Lung (tissue), 12 donors: ENCODE results near the gene ADAM12. TPM values are rescaled to one million over a fixed set of nuclear protein-coding genes. Genes with fewer than 3 reads are reported as not detected.

Source experiments
- ATAC-seq: fragments of 200-7000 bp; cut with Tn5 transposase; one replicate; pipeline ENCODE4 v1.9.1; 2020; ENCODE audit warnings: moderate number of reproducible peaks; ENCODE audit not compliant: insufficient read depth, low FRiP score
- DNase-seq, 3 donors: peaks; one replicate each; pipeline ENCODE4 v3.0.0-alpha.2; 2013 to 2017
- H3K27ac ChIP-seq, 2 donors: one replicate each; pipeline ENCODE4 v1.5.1; 2013; ENCODE audit warnings: mild to moderate bottlenecking in 2 of 2, moderate library complexity in 2 of 2, control low read depth in 1 of 2, inconsistent platforms in 1 of 2, low read depth in 1 of 2, low read length in 1 of 2
- H3K27me3 ChIP-seq, 3 donors: one replicate each; pipeline ENCODE4 v1.5.1; 2013; ENCODE audit warnings: low read length in 2 of 3; ENCODE audit not compliant: control insufficient read depth in 3 of 3, insufficient read depth in 3 of 3
- H3K36me3 ChIP-seq, 4 donors: one replicate each; pipeline ENCODE4 v1.5.1; 2013; ENCODE audit warnings: low read length in 4 of 4, mild to moderate bottlenecking in 1 of 4, moderate library complexity in 1 of 4; ENCODE audit not compliant: control insufficient read depth in 4 of 4, insufficient read depth in 4 of 4
- H3K4me1 ChIP-seq, 5 donors: one replicate each; pipeline ENCODE4 v1.5.1; 2013; ENCODE audit warnings: low read length in 5 of 5, mild to moderate bottlenecking in 2 of 5, moderate library complexity in 1 of 5; ENCODE audit not compliant: control insufficient read depth in 5 of 5, insufficient read depth in 5 of 5
- H3K4me3 ChIP-seq: one replicate; pipeline ENCODE4 v1.5.1; 2013; ENCODE audit warnings: mild to moderate bottlenecking, control low read depth, moderate library complexity
- H3K9ac ChIP-seq, 2 donors: one replicate each; pipeline ENCODE4 v1.5.1; 2013; ENCODE audit warnings: low read length in 2 of 2, control low read depth in 1 of 2; ENCODE audit not compliant: insufficient read depth in 1 of 2
- H3K9me3 ChIP-seq, 4 donors: one replicate each; pipeline ENCODE4 v1.5.1; 2013; ENCODE audit warnings: low read length in 3 of 4, mild to moderate bottlenecking in 1 of 4, moderate library complexity in 1 of 4; ENCODE audit not compliant: control insufficient read depth in 4 of 4, insufficient read depth in 3 of 4
- WGBS, 2 donors: extraction: QIAGEN DNeasy Blood & Tissue Kit; methylation state at CpG; one replicate each; pipeline ENCODE4 v1.1.7; 2013; 5-methylcytosine and 5-hydroxymethylcytosine counted together
- polyA plus RNA-seq, 2 donors: library from polyadenylated mRNA; stranded (reverse); fragments of 200-250 nt; gene quantifications; one replicate each; pipeline ENCODE4 v1.2.1, GENCODE V29; 2013
- total RNA-seq, 2 donors: library from RNA; depleted of rRNA in 1 of 2; stranded (reverse); fragments of >200 nt in 1 of 2; gene quantifications; one replicate each; pipeline ENCODE4 v1.2.1, GENCODE V29; 2014 to 2021
- TF ChIP-seq, protein P1 (sequence below): IDR thresholded peaks from 2 replicates; pipeline ENCODE4 v1.5.1; 2012; ENCODE audit warnings: mild to moderate bottlenecking; ENCODE audit errors: control extremely low read depth, extremely low read depth
- donor health status: control.
- donor health status: control.
- donor health status: Bipolar disorder and iron deficiency.
- donor health status: healthy.
- donor health status: DM: yes; HTN: yes; CAD: no.

Gene ADAM12
- total and polyA plus RNA-seq, 4 donors = 0.16 to 5.8 (median 0.85) TPM

GRCh38 chr10:126059076-126059826 lies 329.0 kb downstream of the ADAM12 start:
- 50 to 56% methylated on average over 4 of the region's 4 CpGs for WGBS, 2 donors
- H3K9ac ChIP-seq = no peak overlapping the region
- TF ChIP-seq, protein P1, sequence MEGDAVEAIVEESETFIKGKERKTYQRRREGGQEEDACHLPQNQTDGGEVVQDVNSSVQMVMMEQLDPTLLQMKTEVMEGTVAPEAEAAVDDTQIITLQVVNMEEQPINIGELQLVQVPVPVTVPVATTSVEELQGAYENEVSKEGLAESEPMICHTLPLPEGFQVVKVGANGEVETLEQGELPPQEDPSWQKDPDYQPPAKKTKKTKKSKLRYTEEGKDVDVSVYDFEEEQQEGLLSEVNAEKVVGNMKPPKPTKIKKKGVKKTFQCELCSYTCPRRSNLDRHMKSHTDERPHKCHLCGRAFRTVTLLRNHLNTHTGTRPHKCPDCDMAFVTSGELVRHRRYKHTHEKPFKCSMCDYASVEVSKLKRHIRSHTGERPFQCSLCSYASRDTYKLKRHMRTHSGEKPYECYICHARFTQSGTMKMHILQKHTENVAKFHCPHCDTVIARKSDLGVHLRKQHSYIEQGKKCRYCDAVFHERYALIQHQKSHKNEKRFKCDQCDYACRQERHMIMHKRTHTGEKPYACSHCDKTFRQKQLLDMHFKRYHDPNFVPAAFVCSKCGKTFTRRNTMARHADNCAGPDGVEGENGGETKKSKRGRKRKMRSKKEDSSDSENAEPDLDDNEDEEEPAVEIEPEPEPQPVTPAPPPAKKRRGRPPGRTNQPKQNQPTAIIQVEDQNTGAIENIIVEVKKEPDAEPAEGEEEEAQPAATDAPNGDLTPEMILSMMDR = no peak
- H3K9me3 ChIP-seq = peaks cover 0 to 6% (median 0%) of the 10 kb centered on the region in 4 donors
- no peaks in the 10 kb centered on the region for H3K36me3 ChIP-seq
- ATAC-seq (no peak), DNase-seq (no peak)
- no peak overlapping the region for H3K4me3 ChIP-seq
- H3K27ac ChIP-seq = no peak overlapping the region
- peaks cover 0 to 19% (median 0%) of the 10 kb centered on the region in 5 donors for H3K4me1 ChIP-seq
- H3K27me3 ChIP-seq = no peaks in the 10 kb centered on the region

DNA sequence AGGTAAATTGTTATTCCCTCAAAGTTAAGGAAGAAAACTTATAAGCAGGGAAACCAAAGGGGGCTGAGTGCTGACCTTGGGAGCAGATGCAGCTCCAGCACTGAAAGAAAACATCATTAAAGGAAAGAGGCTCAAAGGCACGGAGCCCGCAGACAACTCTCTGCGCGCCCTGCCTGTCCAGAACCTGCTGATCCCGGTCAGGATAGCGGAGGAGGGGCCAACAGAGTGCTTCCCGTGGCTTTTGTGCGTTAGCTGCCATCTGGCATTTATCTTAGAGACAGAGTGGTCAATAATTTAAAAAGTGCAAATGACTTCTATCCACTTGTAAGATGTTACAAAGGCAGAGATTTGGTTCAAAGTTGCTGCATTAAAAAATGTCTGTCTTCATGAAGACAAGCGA lies 329.8 kb downstream of the ADAM12 start:
- Histone ChIP-seq H3K27me3 (no peaks in the 10 kb centered on the region), H3K9ac (no peak overlapping the region), H3K36me3 (no peaks in the 10 kb centered on the region), H3K4me3 (no peak overlapping the region), H3K27ac (no peak overlapping the region), H3K4me1 (peaks cover 0 to 16% (median 0%) of the 10 kb centered on the region in 5 donors), H3K9me3 (peaks cover 0 to 6% (median 0%) of the 10 kb centered on the region in 4 donors)
- DNase-seq = no peak
- TF ChIP-seq, protein P1 = no peak
- no peak for ATAC-seq
- WGBS, 2 donors = 44 to 52% methylated on average over 9 of the region's 9 CpGs

GRCh38 chr10:126058104-126058503 lies 330.2 kb downstream of the ADAM12 start:
- no peak for DNase-seq
- no peaks in the 10 kb centered on the region for H3K27me3 ChIP-seq
- WGBS, 2 donors = 51 to 53% methylated on average over 6 of the region's 6 CpGs
- H3K9ac ChIP-seq = no peak overlapping the region
- no peaks in the 10 kb centered on the region for H3K36me3 ChIP-seq
- H3K4me3 ChIP-seq = no peak overlapping the region
- H3K4me1 ChIP-seq = peaks cover 0 to 12% (median 0%) of the 10 kb centered on the region in 5 donors
- no peak overlapping the region for H3K27ac ChIP-seq
- TF ChIP-seq, protein P1 = no peak
- ATAC-seq = no peak
- peaks cover 0 to 6% (median 0%) of the 10 kb centered on the region in 4 donors for H3K9me3 ChIP-seq
